Esophagus squamous epithelium (tissue), 5 donors: ENCODE data around the gene TGFBR3L. TPM values are rescaled to one million over a fixed set of nuclear protein-coding genes. Genes with fewer than 3 reads are reported as not detected.
A peak's percentile ranks its signal among the peaks of the same experiment; 100 is the strongest.

Source experiments
- DNase-seq: peaks from one replicate; lab custom pipeline; 2025; lab: John Stamatoyannopoulos, UW
- H3K27ac ChIP-seq, 4 donors: fragments of 200-600 bp; sonication (generic); one replicate each; pipeline ENCODE4 v1.5.1; 2016 to 2019; ENCODE audit warnings: mild to moderate bottlenecking in 1 of 4
- H3K27me3 ChIP-seq, 4 donors: fragments of 200-600 bp; sonication (generic); 1 replicate in 3 of 4; 2 replicates in 1 of 4; pipeline versions ENCODE4 v1.5.1 to v1.6.0; 2017 to 2021; ENCODE audit warnings: antibody characterized with exemption in 1 of 4
- H3K36me3 ChIP-seq, 3 donors: fragments of 200-600 bp; sonication (generic); one replicate each; pipeline ENCODE4 v1.5.1; 2016 to 2019
- H3K4me1 ChIP-seq, 3 donors: fragments of 200-600 bp; sonication (generic); one replicate each; pipeline ENCODE4 v1.5.1; 2017 to 2019
- H3K4me3 ChIP-seq, 4 donors: fragments of 200-600 bp; sonication (generic); 1 replicate in 3 of 4; 2 replicates in 1 of 4; pipeline ENCODE4 v1.5.1; 2016 to 2019; ENCODE audit warnings: mild to moderate bottlenecking in 2 of 4, moderate library complexity in 1 of 4
- H3K9me3 ChIP-seq, 3 donors: fragments of 200-600 bp; sonication (generic); one replicate each; pipeline ENCODE4 v1.5.1; 2016 to 2019
- POLR2A ChIP-seq, 4 donors: fragments of 450-650 bp; IDR thresholded peaks; one replicate each; pipeline ENCODE4 v1.6.1; 2017; ENCODE audit warnings: antibody characterized with exemption in 4 of 4, mild to moderate bottlenecking in 4 of 4, moderate library complexity in 3 of 4
- WGBS, 2 donors: methylation state at CpG; one replicate each; pipeline ENCODE4 v1.1.5; 2018; 5-methylcytosine and 5-hydroxymethylcytosine counted together
- intact Hi-C: fragments of 100-400 bp; cut with DNase I; formaldehyde crosslinking; loops from one replicate; pipeline ENCODE4 v1.15.0; 2022
- total RNA-seq, 4 donors: library from RNA; depleted of rRNA; stranded (reverse); fragments of >200 nt; gene quantifications; one replicate each; pipeline ENCODE4 v1.1.0, GENCODE V29; 2016
- TF ChIP-seq, protein P1 (sequence below), 6 experiments: fragments of 450-650 bp in 4 of 6; fragments of 200-600 bp in 2 of 6; sonication (generic) in 2 of 6; IDR thresholded peaks; one replicate each; pipeline ENCODE4 v1.5.1; 2016 to 2019; ENCODE audit warnings: antibody characterized with exemption in 6 of 6, mild to moderate bottlenecking in 4 of 6, moderate library complexity in 4 of 6
- donor health status: DM: yes; HTN: yes; CAD: no.

Gene TGFBR3L
- total RNA-seq, 4 donors from 2014 or later, result not detected

DNA sequence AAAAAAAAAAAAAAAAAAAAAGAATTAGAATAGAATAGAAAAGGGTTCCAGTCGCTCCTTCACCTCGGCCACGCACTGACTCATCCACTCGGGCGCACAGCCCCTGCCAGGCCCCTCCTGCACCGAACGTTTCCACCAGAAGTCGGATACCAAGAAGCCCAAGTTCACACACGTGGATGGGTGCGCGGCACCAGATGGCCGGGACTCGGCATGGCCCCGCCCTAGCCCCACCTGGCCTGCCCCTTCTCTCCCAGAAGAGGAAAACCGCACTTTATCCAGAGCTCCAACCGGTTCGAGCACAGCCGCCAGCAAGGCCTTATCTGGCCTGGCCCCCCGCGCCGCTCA, 46.3 kb upstream of the TGFBR3L start:
- DNase-seq, result no peak

DNA sequence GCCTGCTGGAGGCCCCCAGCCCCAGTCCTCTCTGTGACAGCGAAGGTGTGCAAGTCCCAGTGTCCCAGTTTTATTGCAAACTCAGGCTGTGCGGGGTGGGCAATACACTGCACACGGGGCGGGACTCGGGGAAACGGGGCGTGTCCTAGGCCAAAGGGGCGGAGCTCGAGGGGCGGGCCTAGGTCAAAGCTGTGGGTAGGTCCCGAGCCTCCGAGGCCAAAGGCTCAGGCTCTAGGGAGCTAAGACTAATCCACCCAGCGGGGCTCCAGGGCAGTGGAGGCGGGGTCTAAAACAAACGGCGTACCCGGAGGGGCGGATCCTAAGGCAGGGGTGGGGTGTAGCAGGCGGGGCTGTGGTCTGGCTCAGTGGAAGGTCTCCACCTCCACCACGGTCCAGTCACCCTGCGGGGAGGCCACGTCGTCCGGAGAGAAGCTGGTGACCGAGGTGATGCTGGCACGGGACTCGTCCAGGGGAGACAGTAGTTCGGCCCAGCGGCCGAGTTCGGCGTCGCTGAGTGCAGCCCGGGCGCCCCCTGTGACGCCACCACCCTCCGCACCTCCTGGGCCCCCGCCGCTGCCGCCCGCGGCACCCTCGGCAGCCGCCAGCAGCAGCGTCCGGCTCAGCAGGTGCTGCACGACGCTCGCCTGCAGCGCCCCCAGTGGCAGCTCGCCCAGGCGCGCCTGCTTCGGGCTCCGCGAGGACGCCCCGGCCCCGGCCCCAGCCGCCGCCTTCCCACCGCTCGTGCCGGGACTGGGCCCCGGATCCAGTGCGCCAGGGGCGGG, 45.8 kb upstream of the TGFBR3L start:
- H3K27me3 ChIP-seq, result peaks cover 8 to 68% (median 15%) of the 10 kb centered on the region in 4 donors

More for the DNA sequence above, 46.3 kb upstream of the TGFBR3L start:
- 7 to 15% methylated on average over 3 to 16 of the region's 21 CpGs for WGBS, 2 donors
- Histone ChIP-seq H3K4me3 (peak overlapping the region; percentile 39 to 64 (median 52)), H3K36me3 (no peaks in the 10 kb centered on the region), H3K4me1 (peaks cover 25 to 88% (median 31%) of the 10 kb centered on the region in 3 donors), H3K27me3 (peaks cover 7 to 68% (median 10%) of the 10 kb centered on the region in 4 donors), H3K27ac (peak overlapping the region; percentile 61 to 86 (median 82)), H3K9me3 (no peaks in the 10 kb centered on the region)
- intact Hi-C loops, result no loop called here
- no peak for TF ChIP-seq POLR2A (IDR thresholded peaks at IDR 0.05)
- TF ChIP-seq, protein P1, sequence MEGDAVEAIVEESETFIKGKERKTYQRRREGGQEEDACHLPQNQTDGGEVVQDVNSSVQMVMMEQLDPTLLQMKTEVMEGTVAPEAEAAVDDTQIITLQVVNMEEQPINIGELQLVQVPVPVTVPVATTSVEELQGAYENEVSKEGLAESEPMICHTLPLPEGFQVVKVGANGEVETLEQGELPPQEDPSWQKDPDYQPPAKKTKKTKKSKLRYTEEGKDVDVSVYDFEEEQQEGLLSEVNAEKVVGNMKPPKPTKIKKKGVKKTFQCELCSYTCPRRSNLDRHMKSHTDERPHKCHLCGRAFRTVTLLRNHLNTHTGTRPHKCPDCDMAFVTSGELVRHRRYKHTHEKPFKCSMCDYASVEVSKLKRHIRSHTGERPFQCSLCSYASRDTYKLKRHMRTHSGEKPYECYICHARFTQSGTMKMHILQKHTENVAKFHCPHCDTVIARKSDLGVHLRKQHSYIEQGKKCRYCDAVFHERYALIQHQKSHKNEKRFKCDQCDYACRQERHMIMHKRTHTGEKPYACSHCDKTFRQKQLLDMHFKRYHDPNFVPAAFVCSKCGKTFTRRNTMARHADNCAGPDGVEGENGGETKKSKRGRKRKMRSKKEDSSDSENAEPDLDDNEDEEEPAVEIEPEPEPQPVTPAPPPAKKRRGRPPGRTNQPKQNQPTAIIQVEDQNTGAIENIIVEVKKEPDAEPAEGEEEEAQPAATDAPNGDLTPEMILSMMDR (IDR thresholded peaks at IDR 0.05), result no peak

DNA sequence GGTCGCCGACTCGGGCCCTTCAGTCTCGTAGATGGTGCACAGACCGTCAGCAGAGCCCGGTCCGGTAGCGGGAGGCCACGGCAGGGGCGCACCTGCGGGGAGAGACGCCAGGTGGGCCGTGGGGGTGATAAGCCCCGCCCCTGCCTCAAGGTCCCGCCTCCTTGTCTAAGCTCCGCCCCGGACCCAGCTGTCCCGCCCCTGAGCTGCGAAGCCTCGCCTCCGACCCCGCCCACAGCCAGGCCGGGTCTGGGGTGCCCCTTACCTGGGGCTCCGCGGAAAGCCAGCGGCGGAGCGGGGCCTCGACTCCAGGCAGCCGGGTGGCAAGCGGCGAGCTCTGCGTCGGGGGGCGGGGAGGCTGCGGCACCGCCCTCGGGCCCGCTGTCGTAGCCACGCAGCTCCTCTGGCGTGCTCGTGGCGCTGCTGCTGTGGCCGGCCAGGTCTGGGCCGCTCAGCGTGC, 45.1 kb upstream of the TGFBR3L start:
- Histone ChIP-seq H3K9me3 (no peaks in the 10 kb centered on the region), H3K27ac (peak overlapping the region; percentile 72 to 86 (median 82)), H3K27me3 (peaks cover 9 to 68% (median 18%) of the 10 kb centered on the region in 4 donors), H3K4me3 (peak overlapping the region; percentile 39 to 64 (median 52)), H3K36me3 (no peaks in the 10 kb centered on the region), H3K4me1 (peaks cover 32 to 92% (median 40%) of the 10 kb centered on the region in 3 donors)
- WGBS, 2 donors, result no CpG with 5 or more reads among the region's 47 CpGs
- no peak for DNase-seq
- TF ChIP-seq POLR2A (IDR thresholded peaks at IDR 0.05), result no peak
- TF ChIP-seq, protein P1 (IDR thresholded peaks at IDR 0.05), result peak in 1 of 6 experiments; percentile 10
- intact Hi-C loops, result no loop called here

More for the DNA sequence above, 45.8 kb upstream of the TGFBR3L start:
- peak overlapping the region; percentile 72 to 86 (median 82) for H3K27ac ChIP-seq
- peak overlapping the region; percentile 39 to 64 (median 52) for H3K4me3 ChIP-seq
- intact Hi-C loops, result no loop called here
- peaks cover 30 to 91% (median 34%) of the 10 kb centered on the region in 3 donors for H3K4me1 ChIP-seq
- no peaks in the 10 kb centered on the region for H3K9me3 ChIP-seq
- DNase-seq, result no peak
- H3K36me3 ChIP-seq, result no peaks in the 10 kb centered on the region
- no peak for TF ChIP-seq POLR2A (IDR thresholded peaks at IDR 0.05)
- TF ChIP-seq, protein P1 (IDR thresholded peaks at IDR 0.05), result peak; percentile 60 to 96 (median 90)
- WGBS, 2 donors, result 0% methylated on average over 6 to 7 of the region's 67 CpGs

DNA sequence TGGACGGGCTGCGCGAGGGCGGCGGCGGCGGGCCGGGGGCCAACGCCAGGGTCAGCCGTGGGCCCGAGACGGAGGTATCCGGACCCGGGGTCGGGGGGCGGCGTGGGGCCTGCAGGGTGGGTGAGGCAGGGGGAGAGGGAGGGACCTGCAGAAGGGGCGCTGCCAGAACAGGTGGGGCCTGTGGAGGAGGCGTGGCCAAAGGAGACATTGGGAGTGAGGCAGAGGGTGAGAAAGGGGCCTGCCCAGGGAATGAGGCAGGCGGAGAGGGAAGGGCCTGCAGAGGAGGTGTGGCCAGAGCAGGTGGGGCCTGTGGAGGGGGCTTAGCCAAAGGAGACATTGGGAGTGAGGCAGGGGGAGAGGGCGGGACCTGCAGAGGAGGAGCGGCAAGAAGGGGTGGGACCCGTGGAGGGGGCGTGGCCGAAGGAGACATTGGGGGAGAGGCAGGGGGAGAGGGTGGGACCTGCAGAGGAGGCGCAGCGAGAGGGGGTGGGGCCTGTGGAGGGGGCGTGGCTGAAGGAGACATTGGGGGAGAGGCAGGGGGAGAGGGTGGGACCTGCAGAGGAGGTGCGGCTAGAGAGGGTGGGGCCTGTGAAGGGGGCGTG, 44.6 kb upstream of the TGFBR3L start:
- no peaks in the 10 kb centered on the region for H3K36me3 ChIP-seq
- no peaks in the 10 kb centered on the region for H3K9me3 ChIP-seq
- peaks cover 11 to 68% (median 21%) of the 10 kb centered on the region in 4 donors for H3K27me3 ChIP-seq
- intact Hi-C loops, result no loop called here
- peaks cover 32 to 92% (median 41%) of the 10 kb centered on the region in 3 donors for H3K4me1 ChIP-seq
- peak overlapping the region; percentile 72 to 86 (median 82) for H3K27ac ChIP-seq
- WGBS, 2 donors, result 16 to 33% methylated on average over 9 to 16 of the region's 30 CpGs
- TF ChIP-seq, protein P1 (IDR thresholded peaks at IDR 0.05), result no peak
- TF ChIP-seq POLR2A (IDR thresholded peaks at IDR 0.05), result no peak
- DNase-seq, result no peak
- peak overlapping the region; percentile 39 to 64 (median 52) for H3K4me3 ChIP-seq
